ENCODE measurements around the gene UCP3. TPM values are rescaled to one million over a fixed set of nuclear protein-coding genes. Genes with fewer than 3 reads are reported as not detected.

Gene UCP3
- total and polyA plus RNA-seq, 10 of the 15 experiments (the other 5 are each of a cell fraction or from before 2014, with no cell fraction given), result 0.02 to 1.9 (median 0.94) TPM

DNA sequence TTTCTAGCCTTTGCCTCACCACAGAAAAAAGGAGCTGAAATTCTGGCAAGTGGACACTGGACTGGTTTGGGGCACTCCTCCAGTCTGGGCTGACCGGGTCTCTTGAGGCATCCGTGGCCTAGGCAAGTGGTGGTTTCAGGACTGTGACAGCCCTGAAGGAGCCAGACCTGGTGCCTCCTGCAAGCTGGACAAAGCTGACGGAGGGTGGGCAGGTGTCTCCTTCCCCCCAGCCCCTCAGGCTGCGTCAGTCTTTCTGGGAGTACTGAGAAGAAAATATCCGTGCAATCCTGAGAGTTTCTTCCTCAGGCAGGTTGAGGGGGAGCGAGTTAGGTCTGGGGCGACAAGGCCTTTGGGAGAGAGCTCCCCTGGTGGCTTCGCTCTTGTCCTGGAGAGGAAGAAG is 4.3 kb upstream of the UCP3 start (continued):
- TF ChIP-seq CEBPZ (IDR thresholded peaks at IDR 0.05; ENCODE audit: low read depth, low read length), result no peak

DNA sequence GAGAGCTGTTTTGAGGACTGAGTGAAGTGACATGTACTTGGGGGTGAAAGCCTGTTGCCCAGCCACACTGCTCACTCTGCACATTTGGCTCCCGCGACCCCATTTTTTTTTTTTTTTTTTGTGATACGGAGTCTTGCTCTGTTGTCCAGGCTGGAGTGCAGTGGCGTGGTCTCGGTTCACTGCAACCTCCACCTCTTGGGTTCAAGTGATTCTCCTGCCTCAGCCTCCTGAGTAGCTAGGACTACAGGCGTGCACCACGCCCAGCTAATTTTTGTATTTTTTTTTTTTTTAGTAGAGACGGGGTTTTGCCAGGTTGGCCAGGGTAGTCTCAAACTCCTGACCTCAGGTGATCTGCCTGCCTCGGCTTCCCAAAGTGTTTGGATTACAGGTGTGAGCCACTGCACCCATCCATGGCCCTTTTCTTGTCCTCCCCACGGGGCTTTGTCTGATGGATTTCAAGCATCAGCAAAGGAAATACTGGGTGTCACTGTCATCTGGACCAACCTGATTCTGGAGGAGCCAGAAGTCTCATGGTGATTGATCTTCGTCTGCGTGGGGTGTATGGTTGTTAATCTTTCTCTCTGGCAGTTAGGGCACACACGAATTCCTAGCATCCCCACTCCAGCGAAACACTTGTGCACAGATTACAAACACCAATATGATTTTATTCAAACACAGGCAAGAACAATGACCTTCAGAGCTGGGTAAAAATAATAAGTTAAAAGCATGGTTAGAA is 3.4 kb upstream of the UCP3 start:
- H3K4me2 ChIP-seq (ENCODE audit: control insufficient read depth, insufficient read depth), result no peak overlapping the region
- in situ Hi-C loops (cut with MboI), result no loop called here
- intact Hi-C loops (cut with micrococcal nuclease; ENCODE audit: unreplicated experiment), result no loop called here
- no peak overlapping the region for H3K4me3 ChIP-seq
- ChIA-PET CTCF (interaction anchor here (1.2 to 1.5 kb wide), 3 partner anchors 8 to 50 kb away, joined by 4 to 11 read pairs (median 4); no protein-coding TSS in a partner anchor), SMC1A (ENCODE audit: uncharacterized antibody, unreplicated experiment) (interaction anchor here (0.7 to 4.8 kb wide), 7 partner anchors 9 to 216 kb away, joined by 3 to 21 read pairs (median 5); partner anchors contain the start of gene UCP2), RAD21 (ENCODE audit: unreplicated experiment) (interaction anchor here (1.1 to 1.8 kb wide), 2 partner anchors 8 to 32 kb away, joined by 3 to 5 read pairs; no protein-coding TSS in a partner anchor), POLR2A (interaction anchor here (0.7 to 1.1 kb wide), 2 partner anchors 32 to 132 kb away, joined by 3 read pairs; no protein-coding TSS in a partner anchor)
- H3K4me1 ChIP-seq (ENCODE audit: control insufficient read depth, insufficient read depth, low read length), result peaks cover 20% of the 10 kb centered on the region
- FAIRE-seq, result peak; percentile 79
- H3K9me3 ChIP-seq (replicated peaks; ENCODE audit: control insufficient read depth, insufficient read depth, low read length), result no peaks in the 10 kb centered on the region
- no peak overlapping the region for H3K27ac ChIP-seq (ENCODE audit: control insufficient read depth, insufficient read depth)
- peaks cover 0 to 1% of the 10 kb centered on the region in 2 experiments for H3K36me3 ChIP-seq (ENCODE audit: control insufficient read depth in 2 of 2, insufficient read depth in 2 of 2, low read length in 1 of 2)
- H3K9ac ChIP-seq (ENCODE audit: control insufficient read depth, insufficient read depth, low read length), result no peak overlapping the region
- no peak overlapping the region for H2AFZ ChIP-seq (ENCODE audit: control insufficient read depth, low read depth, low read length)
- H3K79me2 ChIP-seq (ENCODE audit: control insufficient read depth, insufficient read depth, low read length), result no peaks in the 10 kb centered on the region
- H4K20me1 ChIP-seq (ENCODE audit: control insufficient read depth, insufficient read depth), result no peaks in the 10 kb centered on the region
- no peak for DNase-seq (ENCODE audit: low read depth, low spot score)
- no TSS peak for BruUV-seq (replicated peaks)
- no peaks in the 10 kb centered on the region for H3K27me3 ChIP-seq (replicated peaks in 1 of 2; ENCODE audit: control insufficient read depth in 2 of 2, insufficient read depth in 2 of 2, low read length in 1 of 2)
- WGBS (ENCODE audit: insufficient coverage, insufficient replicate concordance, low lambda C conversion rate, missing lambda C conversion rate), result 61% methylated on average over 11 of the region's 14 CpGs
- no peak for ATAC-seq
- TF ChIP-seq CBFB (IDR thresholded peaks at IDR 0.05; ENCODE audit: low read depth) (no peak), SRF (IDR thresholded peaks at IDR 0.05; ENCODE audit: low read depth in 2 of 2, low read length in 2 of 2) (no peak), TBL1XR1 (IDR thresholded peaks at IDR 0.05; ENCODE audit: low read depth, low read length) (no peak), CREM (IDR thresholded peaks at IDR 0.05; ENCODE audit: low read depth) (no peak), ZNF384 (IDR thresholded peaks at IDR 0.05; ENCODE audit: borderline replicate concordance, low read depth, low read length) (peak; percentile 44; the same call in 1 of the 2 replicates), HDGF (IDR thresholded peaks at IDR 0.05) (no peak), ZBED1 (IDR thresholded peaks at IDR 0.05; ENCODE audit: borderline replicate concordance) (0 out of 2 replicates have a peak, but pooled peaks have one; percentile 0), NR2C2 (IDR thresholded peaks at IDR 0.05; ENCODE audit: borderline replicate concordance, control insufficient read depth, insufficient read length, low read depth) (no peak), BMI1 (IDR thresholded peaks at IDR 0.05; ENCODE audit: borderline replicate concordance) (no peak)
- TF ChIP-seq, protein P1, sequence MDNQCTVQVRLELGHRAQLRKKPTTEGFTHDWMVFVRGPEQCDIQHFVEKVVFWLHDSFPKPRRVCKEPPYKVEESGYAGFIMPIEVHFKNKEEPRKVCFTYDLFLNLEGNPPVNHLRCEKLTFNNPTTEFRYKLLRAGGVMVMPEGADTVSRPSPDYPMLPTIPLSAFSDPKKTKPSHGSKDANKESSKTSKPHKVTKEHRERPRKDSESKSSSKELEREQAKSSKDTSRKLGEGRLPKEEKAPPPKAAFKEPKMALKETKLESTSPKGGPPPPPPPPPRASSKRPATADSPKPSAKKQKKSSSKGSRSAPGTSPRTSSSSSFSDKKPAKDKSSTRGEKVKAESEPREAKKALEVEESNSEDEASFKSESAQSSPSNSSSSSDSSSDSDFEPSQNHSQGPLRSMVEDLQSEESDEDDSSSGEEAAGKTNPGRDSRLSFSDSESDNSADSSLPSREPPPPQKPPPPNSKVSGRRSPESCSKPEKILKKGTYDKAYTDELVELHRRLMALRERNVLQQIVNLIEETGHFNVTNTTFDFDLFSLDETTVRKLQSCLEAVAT (IDR thresholded peaks at IDR 0.05), result peak; percentile 59; the same call in 1 of the 2 replicates
- TF ChIP-seq, protein P2, sequence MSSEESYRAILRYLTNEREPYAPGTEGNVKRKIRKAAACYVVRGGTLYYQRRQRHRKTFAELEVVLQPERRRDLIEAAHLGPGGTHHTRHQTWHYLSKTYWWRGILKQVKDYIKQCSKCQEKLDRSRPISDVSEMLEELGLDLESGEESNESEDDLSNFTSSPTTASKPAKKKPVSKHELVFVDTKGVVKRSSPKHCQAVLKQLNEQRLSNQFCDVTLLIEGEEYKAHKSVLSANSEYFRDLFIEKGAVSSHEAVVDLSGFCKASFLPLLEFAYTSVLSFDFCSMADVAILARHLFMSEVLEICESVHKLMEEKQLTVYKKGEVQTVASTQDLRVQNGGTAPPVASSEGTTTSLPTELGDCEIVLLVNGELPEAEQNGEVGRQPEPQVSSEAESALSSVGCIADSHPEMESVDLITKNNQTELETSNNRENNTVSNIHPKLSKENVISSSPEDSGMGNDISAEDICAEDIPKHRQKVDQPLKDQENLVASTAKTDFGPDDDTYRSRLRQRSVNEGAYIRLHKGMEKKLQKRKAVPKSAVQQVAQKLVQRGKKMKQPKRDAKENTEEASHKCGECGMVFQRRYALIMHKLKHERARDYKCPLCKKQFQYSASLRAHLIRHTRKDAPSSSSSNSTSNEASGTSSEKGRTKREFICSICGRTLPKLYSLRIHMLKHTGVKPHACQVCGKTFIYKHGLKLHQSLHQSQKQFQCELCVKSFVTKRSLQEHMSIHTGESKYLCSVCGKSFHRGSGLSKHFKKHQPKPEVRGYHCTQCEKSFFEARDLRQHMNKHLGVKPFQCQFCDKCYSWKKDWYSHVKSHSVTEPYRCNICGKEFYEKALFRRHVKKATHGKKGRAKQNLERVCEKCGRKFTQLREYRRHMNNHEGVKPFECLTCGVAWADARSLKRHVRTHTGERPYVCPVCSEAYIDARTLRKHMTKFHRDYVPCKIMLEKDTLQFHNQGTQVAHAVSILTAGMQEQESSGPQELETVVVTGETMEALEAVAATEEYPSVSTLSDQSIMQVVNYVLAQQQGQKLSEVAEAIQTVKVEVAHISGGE (CRISPR knock-in tag; IDR thresholded peaks at IDR 0.05), result no peak

Measured in GM12878 (cell line).